Dendritic cell treated with granulocyte-macrophage colony-stimulating factor and Interleukin-4, amounts not matched to agents 40 ng/mL and 50 ng/mL, for 4 days (primary cell): ENCODE measurements around the gene MYO1D.
A peak's percentile ranks its signal among the peaks of the same experiment; 100 is the strongest.
"Not testable (repeated sequence)": the region's sequence is repeated elsewhere in the genome, so short reads cannot be mapped to it uniquely, and the experiment has no call there.

Experiments
- H3K27ac Mint-ChIP-seq: one replicate; pipeline ENCODE4 v1.8.0; 2022; ENCODE audit warnings: mild to moderate bottlenecking, mixed read lengths
- H3K27me3 Mint-ChIP-seq: one replicate; pipeline ENCODE4 v1.8.0; 2022; ENCODE audit warnings: mild to moderate bottlenecking, mixed read lengths
- H3K36me3 Mint-ChIP-seq: one replicate; pipeline ENCODE4 v1.8.0; 2022; ENCODE audit warnings: low read depth, mixed read lengths
- H3K4me1 Mint-ChIP-seq: one replicate; pipeline ENCODE4 v1.8.0; 2022; ENCODE audit warnings: low read depth, mixed read lengths
- H3K4me3 Mint-ChIP-seq: one replicate; pipeline ENCODE4 v1.8.0; 2022; ENCODE audit warnings: mild to moderate bottlenecking, moderate library complexity, mixed read lengths
- H3K9me3 Mint-ChIP-seq: one replicate; pipeline ENCODE4 v1.8.0; 2022; ENCODE audit warnings: mixed read lengths
- intact Hi-C: fragments of 100-400 bp; cut with micrococcal nuclease; formaldehyde crosslinking; loops from one replicate; pipeline ENCODE4 v1.15.0; 2022

Gene MYO1D

GRCh38 chr17:32876417-32877163 lies at the start of gene MYO1D:
TSS of gene MYO1D (minus strand) at chr17:32877124. CDS start at chr17:32876872, 252 bp downstream.
- H3K4me3 Mint-ChIP-seq, result peak within 1 kb of the TSS; percentile 74
- H3K4me1 Mint-ChIP-seq, result peaks cover 12% of the 10 kb centered on the region
- intact Hi-C loops, result loop anchor here (1.0 kb wide), 1 partner anchor 93 kb away; no protein-coding TSS in a partner anchor
- no peak within 1 kb of the TSS for H3K27ac Mint-ChIP-seq
- H3K9me3 Mint-ChIP-seq, result no peaks in the 10 kb centered on the region
- H3K27me3 Mint-ChIP-seq, result peaks cover 50% of the 10 kb centered on the region
- H3K36me3 Mint-ChIP-seq, result no peaks in the 10 kb centered on the region

GRCh38 chr17:32926183-32926582 lies 49.3 kb upstream of the MYO1D start:
- Mint-ChIP-seq H3K4me3 (no peak overlapping the region), H3K36me3 (no peaks in the 10 kb centered on the region), H3K27me3 (peaks cover 29% of the 10 kb centered on the region), H3K9me3 (no peaks in the 10 kb centered on the region), H3K4me1 (no peaks in the 10 kb centered on the region), H3K27ac (no peak overlapping the region)
- intact Hi-C loops, result no loop called here

DNA sequence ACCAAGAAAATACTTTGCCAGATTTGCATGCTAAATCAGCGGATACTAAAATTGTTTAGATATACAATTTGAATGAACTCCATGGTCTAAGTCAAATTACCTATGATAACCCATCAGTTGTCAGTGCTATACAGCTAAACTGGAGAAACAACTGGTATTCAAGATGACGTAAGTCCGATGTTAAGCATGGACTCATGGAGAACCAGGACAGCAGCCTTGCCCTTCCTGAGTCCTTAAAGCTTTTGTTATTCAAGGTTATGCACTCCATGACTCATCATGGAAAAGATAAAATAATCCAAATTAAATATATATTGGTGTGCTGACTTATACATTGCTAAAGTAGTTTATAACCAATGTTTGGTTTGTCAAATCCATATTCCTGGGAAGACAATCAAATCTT lies 47.0 kb upstream of the MYO1D start:
- H3K9me3 Mint-ChIP-seq, H3K4me3 Mint-ChIP-seq, intact Hi-C loops, H3K4me1 Mint-ChIP-seq, H3K36me3 Mint-ChIP-seq, H3K27ac Mint-ChIP-seq: not testable (repeated sequence)
- H3K27me3 Mint-ChIP-seq, result peaks cover 28% of the 10 kb centered on the region

- Mint-ChIP-seq H3K27me3 (peaks cover 15% of the 10 kb centered on the region), H3K4me1 (no peaks in the 10 kb centered on the region), H3K27ac (no peak overlapping the region), H3K4me3 (no peak overlapping the region), H3K36me3 (no peaks in the 10 kb centered on the region), H3K9me3 (no peaks in the 10 kb centered on the region)
- intact Hi-C loops, result no loop called here
Observed at GRCh38 chr17:32921017-32921416, 44.1 kb upstream of the MYO1D start.

GRCh38 chr17:32920293-32920692 lies 43.4 kb upstream of the MYO1D start:
- no peak overlapping the region for H3K27ac Mint-ChIP-seq
- no peaks in the 10 kb centered on the region for H3K36me3 Mint-ChIP-seq
- H3K4me1 Mint-ChIP-seq, result no peaks in the 10 kb centered on the region
- peaks cover 10% of the 10 kb centered on the region for H3K27me3 Mint-ChIP-seq
- intact Hi-C loops, result no loop called here
- H3K9me3 Mint-ChIP-seq, result no peaks in the 10 kb centered on the region
- H3K4me3 Mint-ChIP-seq, result no peak overlapping the region

DNA sequence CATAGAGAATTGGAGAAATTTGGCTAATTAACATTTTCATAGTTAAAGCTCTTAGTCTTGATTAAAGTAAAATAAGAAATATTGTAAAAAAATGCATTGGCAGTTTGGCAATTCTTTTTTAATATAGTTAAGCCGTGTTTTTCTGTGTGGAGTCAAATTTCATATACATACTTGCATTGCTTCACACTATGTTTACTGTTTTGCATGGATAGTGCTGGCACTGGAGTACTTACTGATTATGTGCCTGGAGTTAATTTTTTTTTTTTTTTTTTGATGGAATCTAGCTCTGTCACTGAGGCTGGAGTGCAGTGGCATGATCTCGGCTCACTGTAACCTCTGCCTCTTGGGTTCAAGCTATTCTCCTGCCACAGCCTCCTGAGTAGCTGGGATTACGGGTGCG lies 43.0 kb upstream of the MYO1D start:
- H3K9me3 Mint-ChIP-seq, H3K4me1 Mint-ChIP-seq, H3K27me3 Mint-ChIP-seq, intact Hi-C loops, H3K27ac Mint-ChIP-seq, H3K36me3 Mint-ChIP-seq, H3K4me3 Mint-ChIP-seq: not testable (repeated sequence)

DNA sequence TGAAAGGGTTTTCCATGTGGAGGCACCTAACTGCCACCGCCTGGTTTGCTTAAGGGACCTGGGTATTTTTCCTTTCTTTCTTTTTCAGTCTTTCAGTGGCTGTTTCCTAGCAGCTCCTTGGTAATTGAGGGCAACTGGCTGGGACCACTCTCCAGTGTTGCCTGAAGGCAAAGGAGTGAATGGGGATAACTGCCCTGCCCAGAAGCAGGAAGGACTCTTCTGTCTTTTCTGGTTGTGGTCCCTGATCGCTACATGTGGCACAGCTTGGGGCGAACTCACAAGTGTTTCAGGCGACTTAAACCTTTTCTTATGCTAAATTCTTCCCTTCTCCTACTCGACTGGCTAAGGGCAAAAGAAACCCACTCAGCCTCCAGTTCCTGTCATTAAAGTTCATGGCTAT lies 40.9 kb upstream of the MYO1D start:
- Mint-ChIP-seq H3K4me1 (no peaks in the 10 kb centered on the region), H3K4me3 (no peak overlapping the region), H3K36me3 (no peaks in the 10 kb centered on the region), H3K9me3 (no peaks in the 10 kb centered on the region), H3K27me3 (peaks cover 10% of the 10 kb centered on the region), H3K27ac (no peak overlapping the region)
- intact Hi-C loops, result no loop called here

- no peak overlapping the region for H3K27ac Mint-ChIP-seq
- H3K4me1 Mint-ChIP-seq, result no peaks in the 10 kb centered on the region
- intact Hi-C loops, result no loop called here
- H3K27me3 Mint-ChIP-seq, result peaks cover 12% of the 10 kb centered on the region
- H3K9me3 Mint-ChIP-seq, result no peaks in the 10 kb centered on the region
- H3K4me3 Mint-ChIP-seq, result no peak overlapping the region
- no peaks in the 10 kb centered on the region for H3K36me3 Mint-ChIP-seq
Observed at GRCh38 chr17:32917081-32917480, 40.2 kb upstream of the MYO1D start.

- no peaks in the 10 kb centered on the region for H3K9me3 Mint-ChIP-seq
- H3K36me3 Mint-ChIP-seq, result no peaks in the 10 kb centered on the region
- intact Hi-C loops, result no loop called here
- no peak overlapping the region for H3K4me3 Mint-ChIP-seq
- H3K4me1 Mint-ChIP-seq, result no peaks in the 10 kb centered on the region
- H3K27ac Mint-ChIP-seq, result no peak overlapping the region
- H3K27me3 Mint-ChIP-seq, result peaks cover 12% of the 10 kb centered on the region
Observed at GRCh38 chr17:32916134-32916533, 39.2 kb upstream of the MYO1D start.

GRCh38 chr17:32915245-32915644 lies 38.3 kb upstream of the MYO1D start:
- H3K27me3 Mint-ChIP-seq, result peaks cover 8% of the 10 kb centered on the region
- no peaks in the 10 kb centered on the region for H3K4me1 Mint-ChIP-seq
- H3K27ac Mint-ChIP-seq, result no peak overlapping the region
- intact Hi-C loops, result no loop called here
- H3K9me3 Mint-ChIP-seq, result no peaks in the 10 kb centered on the region
- H3K4me3 Mint-ChIP-seq, result no peak overlapping the region
- H3K36me3 Mint-ChIP-seq, result no peaks in the 10 kb centered on the region

DNA sequence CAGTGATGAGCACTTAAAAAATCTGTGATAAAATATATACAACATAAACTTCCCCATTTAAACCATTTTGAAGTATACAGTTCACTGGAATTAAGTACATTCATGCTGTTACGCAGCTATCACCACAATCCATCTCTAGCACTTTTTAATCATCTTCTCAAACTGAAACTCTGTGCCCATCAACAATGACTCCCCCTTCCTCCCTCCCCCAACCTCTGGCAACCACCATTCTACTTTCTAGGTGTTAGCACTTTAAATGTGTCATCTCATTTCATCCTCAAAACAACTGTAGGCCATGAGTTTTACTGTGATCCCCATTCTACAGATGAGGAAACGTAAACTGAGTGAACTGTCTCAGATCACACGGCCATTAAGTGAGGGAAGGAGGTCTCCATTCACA lies 37.3 kb upstream of the MYO1D start:
- no peaks in the 10 kb centered on the region for H3K9me3 Mint-ChIP-seq
- no peak overlapping the region for H3K27ac Mint-ChIP-seq
- intact Hi-C loops, result no loop called here

GRCh38 chr17:32913593-32913992 lies 36.7 kb upstream of the MYO1D start:
- H3K4me1 Mint-ChIP-seq, result no peaks in the 10 kb centered on the region
- H3K36me3 Mint-ChIP-seq, result no peaks in the 10 kb centered on the region
- H3K4me3 Mint-ChIP-seq, result no peak overlapping the region
- no peaks in the 10 kb centered on the region for H3K9me3 Mint-ChIP-seq
- peaks cover 8% of the 10 kb centered on the region for H3K27me3 Mint-ChIP-seq
- intact Hi-C loops, result no loop called here
- no peak overlapping the region for H3K27ac Mint-ChIP-seq

More for the DNA sequence above, 37.3 kb upstream of the MYO1D start:
- Mint-ChIP-seq H3K4me3 (no peak overlapping the region), H3K27me3 (peaks cover 8% of the 10 kb centered on the region), H3K36me3 (no peaks in the 10 kb centered on the region), H3K4me1 (no peaks in the 10 kb centered on the region)

GRCh38 chr17:32912218-32912897 lies 35.4 kb upstream of the MYO1D start:
- peaks cover 8% of the 10 kb centered on the region for H3K27me3 Mint-ChIP-seq
- H3K36me3 Mint-ChIP-seq, result no peaks in the 10 kb centered on the region
- intact Hi-C loops, result no loop called here
- H3K4me3 Mint-ChIP-seq, result no peak overlapping the region
- no peak overlapping the region for H3K27ac Mint-ChIP-seq
- H3K9me3 Mint-ChIP-seq, result no peaks in the 10 kb centered on the region
- no peaks in the 10 kb centered on the region for H3K4me1 Mint-ChIP-seq

DNA sequence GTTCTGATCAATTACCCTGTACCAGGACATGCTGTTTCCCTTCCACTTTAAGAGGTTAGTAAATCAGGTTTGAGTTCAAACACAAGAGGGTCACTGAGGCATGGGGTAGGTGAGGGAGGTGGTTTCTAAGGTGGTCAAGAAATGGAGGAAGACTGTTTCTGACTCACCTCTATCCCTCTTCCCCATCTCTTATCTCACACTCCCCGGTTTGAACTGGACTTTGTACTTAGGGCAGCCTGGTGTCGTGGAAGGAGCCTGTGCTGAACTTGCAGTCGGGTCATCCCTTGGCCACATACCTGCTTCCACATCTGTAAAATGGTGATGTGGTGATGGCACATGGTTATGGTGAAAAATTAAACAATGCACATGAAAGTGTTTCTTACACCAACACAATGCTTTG lies 33.8 kb upstream of the MYO1D start:
- no peaks in the 10 kb centered on the region for H3K9me3 Mint-ChIP-seq
- H3K4me3 Mint-ChIP-seq, result no peak overlapping the region
- H3K4me1 Mint-ChIP-seq, result no peaks in the 10 kb centered on the region
- no peaks in the 10 kb centered on the region for H3K36me3 Mint-ChIP-seq
- intact Hi-C loops, result loop anchor here (1.0 kb wide), 1 partner anchor 127 kb away; no protein-coding TSS in a partner anchor
- H3K27me3 Mint-ChIP-seq, result peaks cover 5% of the 10 kb centered on the region
- no peak overlapping the region for H3K27ac Mint-ChIP-seq
